HepG2 (cell line): ENCODE results near the gene C20orf202. TPM values are rescaled to one million over a fixed set of nuclear protein-coding genes. Genes with fewer than 3 reads are reported as not detected.

ENCODE experiments used
- CBX1 ChIP-seq: IDR thresholded peaks from one replicate; pipeline ENCODE4 v1.6.1; 2016; ENCODE audit warnings: antibody characterized with exemption, low read depth
- CCAR2 ChIP-seq: fragments of 200-400 bp; formaldehyde crosslinking; optimal IDR thresholded peaks from 2 replicates; pipeline ENCODE3; 2018; ENCODE audit warnings: low read depth, mild to moderate bottlenecking, low read length, moderate library complexity
- CHD4 ChIP-seq: fragments of 200-600 bp; sonication (generic); IDR thresholded peaks from 2 replicates; pipeline ENCODE4 v1.7.0; 2017; ENCODE audit warnings: mild to moderate bottlenecking, low read length, borderline replicate concordance
- HIVEP1 ChIP-seq: sonication (generic); formaldehyde crosslinking; IDR thresholded peaks from 2 replicates; pipeline ENCODE4 v1.4.0; 2020; ENCODE audit warnings: mild to moderate bottlenecking, missing genetic modification reagents
- HNF4G ChIP-seq, 2 experiments: sonication (generic) in 1 of 2; formaldehyde crosslinking in 1 of 2; IDR thresholded peaks; 2 replicates each; pipeline versions ENCODE4 v1.4.0 to v1.6.1; 2011 to 2020; ENCODE audit warnings: borderline replicate concordance in 2 of 2, low read depth in 2 of 2, mild to moderate bottlenecking in 2 of 2, low read length in 1 of 2, missing genetic modification reagents in 1 of 2, moderate library complexity in 1 of 2
- MIER3 ChIP-seq: IDR thresholded peaks from 2 replicates; pipeline ENCODE4 v1.6.1; 2016; ENCODE audit warnings: missing compliant biosample characterization, borderline replicate concordance
- NCOA5 ChIP-seq: sonication (generic); formaldehyde crosslinking; IDR thresholded peaks from 2 replicates; pipeline ENCODE4 v1.4.0; 2020; ENCODE audit warnings: missing genetic modification reagents
- SAFB2 ChIP-seq: sonication (generic); formaldehyde crosslinking; IDR thresholded peaks from 2 replicates; pipeline ENCODE4 v1.5.1; 2020; ENCODE audit warnings: missing genetic modification reagents, low read depth, mild to moderate bottlenecking, borderline replicate concordance
- SMAD1 ChIP-seq: sonication (generic); formaldehyde crosslinking; IDR thresholded peaks from 2 replicates; pipeline ENCODE4 v1.4.0; 2020; ENCODE audit warnings: missing genetic modification reagents, low read depth, mild to moderate bottlenecking, borderline replicate concordance
- ZFP1 ChIP-seq: IDR thresholded peaks from 2 replicates; pipeline ENCODE4 v1.6.1; 2016
- ZNF124 ChIP-seq: sonication (generic); formaldehyde crosslinking; IDR thresholded peaks from 2 replicates; pipeline ENCODE4 v1.4.0; 2020; ENCODE audit warnings: missing genetic modification reagents
- ZNF326 ChIP-seq: sonication (generic); formaldehyde crosslinking; IDR thresholded peaks from 2 replicates; pipeline ENCODE4 v1.4.0; 2020; ENCODE audit warnings: missing genetic modification reagents, borderline replicate concordance
- ZNF589 ChIP-seq: sonication (generic); formaldehyde crosslinking; conservative IDR thresholded peaks from 2 replicates; pipeline ENCODE4 v1.8.0; 2022; ENCODE audit warnings: mild to moderate bottlenecking, moderate library complexity, missing genetic modification reagents
- ZNF619 ChIP-seq: sonication (generic); formaldehyde crosslinking; IDR thresholded peaks from 2 replicates; pipeline ENCODE4 v1.4.0; 2020; ENCODE audit warnings: mild to moderate bottlenecking, missing genetic modification reagents
- ZNF652 ChIP-seq: IDR thresholded peaks from 2 replicates; pipeline ENCODE4 v1.6.1; 2016; ENCODE audit warnings: low read depth, borderline replicate concordance
- ZNF724P ChIP-seq: sonication (generic); formaldehyde crosslinking; IDR thresholded peaks from 2 replicates; pipeline ENCODE4 v1.8.0; 2022; ENCODE audit warnings: missing genetic modification reagents, borderline replicate concordance
- polyA plus RNA-seq, 8 experiments: library from polyadenylated mRNA; depleted of rRNA in 3 of 8; stranded (reverse) in 7 of 8; unstranded in 1 of 8; fragments of >200 nt; fragmentation: Illumina TruSeq in 4 of 8; extraction: Trizol in 4 of 8; gene quantifications; 2 replicates each; pipeline versions ENCODE4 v1.2.1 to v1.2.3, GENCODE V29; 2011 to 2016; ENCODE audit warnings: low read depth in 4 of 8, missing spikeins in 1 of 8, mixed read lengths in 1 of 8; ENCODE audit not compliant: insufficient read depth in 1 of 8
- total RNA-seq, 5 experiments: library from RNA; depleted of rRNA; stranded (reverse); fragments of >200 nt; fragmentation: Illumina TruSeq; extraction: Trizol; gene quantifications; 2 replicates each; pipeline ENCODE4 v1.2.3, GENCODE V29; 2016; ENCODE audit warnings: low read depth in 1 of 5
- TF ChIP-seq, protein P1 (sequence below): sonication (generic); formaldehyde crosslinking; IDR thresholded peaks from 2 replicates; pipeline ENCODE4 v1.5.0; 2020; ENCODE audit warnings: missing genetic modification reagents
- TF ChIP-seq, protein P2 (sequence below): sonication (generic); formaldehyde crosslinking; conservative IDR thresholded peaks from 2 replicates; pipeline ENCODE4 v1.4.0; 2020; ENCODE audit warnings: mild to moderate bottlenecking, missing genetic modification reagents, moderate library complexity
- TF ChIP-seq, protein P3 (sequence below): IDR thresholded peaks from 2 replicates; pipeline ENCODE4 v1.6.1; 2016; ENCODE audit warnings: low read depth, borderline replicate concordance
- TF ChIP-seq, protein P4 (sequence below): sonication (generic); formaldehyde crosslinking; IDR thresholded peaks from 2 replicates; pipeline ENCODE4 v1.8.1; 2022; ENCODE audit warnings: low read depth, mild to moderate bottlenecking, missing genetic modification reagents
- TF ChIP-seq, protein P5 (sequence below): sonication (generic); formaldehyde crosslinking; IDR thresholded peaks from 2 replicates; pipeline ENCODE4 v1.4.0; 2020; ENCODE audit warnings: missing genetic modification reagents

Gene C20orf202
- total and polyA plus RNA-seq, 2 of the 13 experiments (the other 11 are each of a cell fraction or from before 2014, with no cell fraction given) = 0.20 to 1.2 TPM

DNA sequence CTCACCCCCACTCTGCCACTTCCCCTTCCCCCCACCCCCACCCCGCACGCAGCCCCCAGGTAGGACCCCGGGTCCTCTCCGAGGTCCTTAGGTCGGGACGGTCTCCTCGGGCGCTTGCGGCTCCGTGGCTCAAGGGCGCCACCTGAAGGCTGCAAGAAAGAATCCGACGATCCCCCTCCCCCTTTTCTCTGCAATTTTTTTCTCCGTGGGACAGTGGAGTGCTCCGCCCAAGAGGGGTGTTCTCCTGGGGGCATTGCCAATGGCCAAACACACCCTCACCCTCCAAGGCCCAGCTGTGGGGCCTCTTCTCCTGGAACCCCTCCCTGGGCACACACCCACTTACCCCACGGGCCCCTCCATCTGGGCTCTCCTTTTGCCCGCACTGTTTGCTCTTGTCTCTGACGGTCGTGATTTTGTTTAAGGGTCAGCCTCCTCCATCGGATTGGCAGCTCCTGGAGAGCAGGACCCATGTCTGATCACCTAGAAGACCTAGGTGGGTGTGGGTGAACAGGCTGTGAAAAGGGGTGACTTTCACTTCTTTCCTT lies 17.4 kb upstream of the C20orf202 start (continued):
- TF ChIP-seq, protein P1, sequence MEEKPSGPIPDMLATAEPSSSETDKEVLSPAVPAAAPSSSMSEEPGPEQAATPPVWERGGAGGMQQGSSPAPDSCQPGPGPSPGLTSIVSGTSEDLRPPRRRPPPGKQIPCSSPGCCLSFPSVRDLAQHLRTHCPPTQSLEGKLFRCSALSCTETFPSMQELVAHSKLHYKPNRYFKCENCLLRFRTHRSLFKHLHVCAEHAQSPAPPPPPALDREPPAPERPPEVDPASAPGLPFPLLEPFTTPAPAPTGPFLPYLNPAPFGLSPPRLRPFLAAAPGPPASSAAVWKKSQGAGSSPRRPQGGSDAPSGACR (CRISPR knock-in tag) = no peak
- TF ChIP-seq ZNF589 (CRISPR knock-in tag) = no peak
- TF ChIP-seq ZNF652 (CRISPR knock-in tag) = peak; percentile 75
- peak; percentile 47; the same call in 1 of the 2 replicates for TF ChIP-seq MIER3
- TF ChIP-seq, protein P2, sequence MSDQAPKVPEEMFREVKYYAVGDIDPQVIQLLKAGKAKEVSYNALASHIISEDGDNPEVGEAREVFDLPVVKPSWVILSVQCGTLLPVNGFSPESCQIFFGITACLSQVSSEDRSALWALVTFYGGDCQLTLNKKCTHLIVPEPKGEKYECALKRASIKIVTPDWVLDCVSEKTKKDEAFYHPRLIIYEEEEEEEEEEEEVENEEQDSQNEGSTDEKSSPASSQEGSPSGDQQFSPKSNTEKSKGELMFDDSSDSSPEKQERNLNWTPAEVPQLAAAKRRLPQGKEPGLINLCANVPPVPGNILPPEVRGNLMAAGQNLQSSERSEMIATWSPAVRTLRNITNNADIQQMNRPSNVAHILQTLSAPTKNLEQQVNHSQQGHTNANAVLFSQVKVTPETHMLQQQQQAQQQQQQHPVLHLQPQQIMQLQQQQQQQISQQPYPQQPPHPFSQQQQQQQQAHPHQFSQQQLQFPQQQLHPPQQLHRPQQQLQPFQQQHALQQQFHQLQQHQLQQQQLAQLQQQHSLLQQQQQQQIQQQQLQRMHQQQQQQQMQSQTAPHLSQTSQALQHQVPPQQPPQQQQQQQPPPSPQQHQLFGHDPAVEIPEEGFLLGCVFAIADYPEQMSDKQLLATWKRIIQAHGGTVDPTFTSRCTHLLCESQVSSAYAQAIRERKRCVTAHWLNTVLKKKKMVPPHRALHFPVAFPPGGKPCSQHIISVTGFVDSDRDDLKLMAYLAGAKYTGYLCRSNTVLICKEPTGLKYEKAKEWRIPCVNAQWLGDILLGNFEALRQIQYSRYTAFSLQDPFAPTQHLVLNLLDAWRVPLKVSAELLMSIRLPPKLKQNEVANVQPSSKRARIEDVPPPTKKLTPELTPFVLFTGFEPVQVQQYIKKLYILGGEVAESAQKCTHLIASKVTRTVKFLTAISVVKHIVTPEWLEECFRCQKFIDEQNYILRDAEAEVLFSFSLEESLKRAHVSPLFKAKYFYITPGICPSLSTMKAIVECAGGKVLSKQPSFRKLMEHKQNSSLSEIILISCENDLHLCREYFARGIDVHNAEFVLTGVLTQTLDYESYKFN (CRISPR knock-in tag) = no peak
- TF ChIP-seq, protein P3, sequence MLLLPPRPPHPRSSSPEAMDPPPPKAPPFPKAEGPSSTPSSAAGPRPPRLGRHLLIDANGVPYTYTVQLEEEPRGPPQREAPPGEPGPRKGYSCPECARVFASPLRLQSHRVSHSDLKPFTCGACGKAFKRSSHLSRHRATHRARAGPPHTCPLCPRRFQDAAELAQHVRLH (CRISPR knock-in tag) = 0 out of 2 replicates have a peak, but pooled peaks have one; percentile 28
- TF ChIP-seq NCOA5 = no peak
- no peak for TF ChIP-seq ZNF326 (CRISPR knock-in tag)
- TF ChIP-seq SAFB2 (CRISPR knock-in tag) = no peak
- no peak for TF ChIP-seq ZFP1 (CRISPR knock-in tag)
- TF ChIP-seq HIVEP1 = peak; percentile 56; the same call in 1 of the 2 replicates
- no peak for TF ChIP-seq ZNF124 (CRISPR knock-in tag)
- TF ChIP-seq, protein P4, sequence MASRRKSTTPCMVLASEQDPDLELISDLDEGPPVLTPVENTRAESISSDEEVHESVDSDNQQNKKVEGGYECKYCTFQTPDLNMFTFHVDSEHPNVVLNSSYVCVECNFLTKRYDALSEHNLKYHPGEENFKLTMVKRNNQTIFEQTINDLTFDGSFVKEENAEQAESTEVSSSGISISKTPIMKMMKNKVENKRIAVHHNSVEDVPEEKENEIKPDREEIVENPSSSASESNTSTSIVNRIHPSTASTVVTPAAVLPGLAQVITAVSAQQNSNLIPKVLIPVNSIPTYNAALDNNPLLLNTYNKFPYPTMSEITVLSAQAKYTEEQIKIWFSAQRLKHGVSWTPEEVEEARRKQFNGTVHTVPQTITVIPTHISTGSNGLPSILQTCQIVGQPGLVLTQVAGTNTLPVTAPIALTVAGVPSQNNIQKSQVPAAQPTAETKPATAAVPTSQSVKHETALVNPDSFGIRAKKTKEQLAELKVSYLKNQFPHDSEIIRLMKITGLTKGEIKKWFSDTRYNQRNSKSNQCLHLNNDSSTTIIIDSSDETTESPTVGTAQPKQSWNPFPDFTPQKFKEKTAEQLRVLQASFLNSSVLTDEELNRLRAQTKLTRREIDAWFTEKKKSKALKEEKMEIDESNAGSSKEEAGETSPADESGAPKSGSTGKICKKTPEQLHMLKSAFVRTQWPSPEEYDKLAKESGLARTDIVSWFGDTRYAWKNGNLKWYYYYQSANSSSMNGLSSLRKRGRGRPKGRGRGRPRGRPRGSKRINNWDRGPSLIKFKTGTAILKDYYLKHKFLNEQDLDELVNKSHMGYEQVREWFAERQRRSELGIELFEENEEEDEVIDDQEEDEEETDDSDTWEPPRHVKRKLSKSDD (CRISPR knock-in tag) = no peak
- no peak for TF ChIP-seq CHD4
- 0 out of 2 replicates have a peak, but pooled peaks have one; percentile 9 for TF ChIP-seq ZNF724P
- TF ChIP-seq CCAR2 = no peak
- TF ChIP-seq HNF4G (IDR thresholded peaks at IDR 0.05; ENCODE audit: borderline replicate concordance, low read depth, low read length) = peak; percentile 34; the same call in 1 of the 2 replicates
- TF ChIP-seq HNF4G (CRISPR knock-in tag; IDR thresholded peaks at IDR 0.05; ENCODE audit: borderline replicate concordance, low read depth) = peak; percentile 55; the same call in 1 of the 2 replicates
- peak; percentile 81; the same call in 1 of the 2 replicates for TF ChIP-seq SMAD1
- TF ChIP-seq ZNF619 (CRISPR knock-in tag) = peak; percentile 74; the same call in 1 of the 2 replicates
- TF ChIP-seq CBX1 = no peak
- TF ChIP-seq, protein P5, sequence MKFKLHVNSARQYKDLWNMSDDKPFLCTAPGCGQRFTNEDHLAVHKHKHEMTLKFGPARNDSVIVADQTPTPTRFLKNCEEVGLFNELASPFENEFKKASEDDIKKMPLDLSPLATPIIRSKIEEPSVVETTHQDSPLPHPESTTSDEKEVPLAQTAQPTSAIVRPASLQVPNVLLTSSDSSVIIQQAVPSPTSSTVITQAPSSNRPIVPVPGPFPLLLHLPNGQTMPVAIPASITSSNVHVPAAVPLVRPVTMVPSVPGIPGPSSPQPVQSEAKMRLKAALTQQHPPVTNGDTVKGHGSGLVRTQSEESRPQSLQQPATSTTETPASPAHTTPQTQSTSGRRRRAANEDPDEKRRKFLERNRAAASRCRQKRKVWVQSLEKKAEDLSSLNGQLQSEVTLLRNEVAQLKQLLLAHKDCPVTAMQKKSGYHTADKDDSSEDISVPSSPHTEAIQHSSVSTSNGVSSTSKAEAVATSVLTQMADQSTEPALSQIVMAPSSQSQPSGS (CRISPR knock-in tag) = no peak
